ENCODE results near the gene DNAH9.

DNAH9 gene

DNA sequence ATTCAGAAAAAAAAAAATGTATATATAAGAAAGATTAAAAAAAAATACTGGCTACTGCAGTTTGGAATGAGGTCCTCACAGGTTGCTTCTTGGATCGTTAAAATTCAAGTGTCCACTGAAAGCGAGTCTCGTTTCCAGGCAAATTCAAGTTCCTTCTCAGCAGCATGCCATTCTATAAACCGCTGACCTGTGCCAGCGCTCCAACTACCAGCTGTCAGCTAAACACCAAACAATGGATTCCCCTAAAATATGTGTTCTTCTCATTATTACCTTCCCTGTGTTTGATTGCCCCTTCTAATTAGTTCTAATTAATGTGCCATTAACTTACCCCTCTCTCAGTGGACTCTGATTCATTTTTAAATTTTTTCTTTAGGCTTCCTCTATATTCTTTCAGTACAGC is 92.4 kb downstream of the DNAH9 start:
- DNase-seq, result no peak

DNA sequence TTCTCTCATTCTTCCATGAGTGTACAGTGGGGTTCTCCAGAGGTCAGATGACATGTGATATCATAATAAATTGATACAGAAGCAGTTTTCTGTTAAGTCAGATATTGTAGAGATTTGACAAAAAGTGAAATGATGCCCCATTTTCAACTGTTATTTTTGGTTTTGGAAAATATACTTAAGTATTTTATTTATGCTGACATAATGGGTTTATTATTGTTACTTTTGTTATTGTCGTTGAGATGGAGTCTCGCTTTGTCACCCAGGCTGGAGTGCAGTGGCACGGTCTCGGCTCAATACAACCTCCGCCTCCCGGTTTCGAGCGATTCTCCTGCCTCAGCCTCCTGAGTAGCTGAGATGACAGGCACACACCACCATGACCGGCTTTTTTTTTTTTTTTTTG is 94.4 kb downstream of the DNAH9 start:
- no peak for DNase-seq

DNA sequence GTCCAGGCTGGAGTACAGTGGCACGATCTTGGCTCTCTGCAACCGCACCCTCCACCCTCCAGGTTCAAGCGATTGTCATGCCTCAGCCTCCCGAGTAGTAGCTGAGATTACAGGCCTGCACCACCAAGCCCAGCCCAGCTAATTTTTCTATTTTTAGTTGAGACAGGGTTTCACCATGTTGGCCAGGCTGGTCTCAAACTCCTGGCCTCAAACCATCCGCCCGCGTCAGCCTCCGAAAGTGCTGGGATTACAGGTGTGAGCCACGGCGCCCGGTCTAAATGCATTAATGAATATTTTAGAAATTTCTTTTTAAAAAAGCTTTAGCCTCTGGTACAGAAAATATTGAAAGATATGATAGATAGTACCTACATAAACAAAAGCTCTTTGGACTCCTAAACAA is 95.0 kb downstream of the DNAH9 start:
- DNase-seq, result no peak

DNA sequence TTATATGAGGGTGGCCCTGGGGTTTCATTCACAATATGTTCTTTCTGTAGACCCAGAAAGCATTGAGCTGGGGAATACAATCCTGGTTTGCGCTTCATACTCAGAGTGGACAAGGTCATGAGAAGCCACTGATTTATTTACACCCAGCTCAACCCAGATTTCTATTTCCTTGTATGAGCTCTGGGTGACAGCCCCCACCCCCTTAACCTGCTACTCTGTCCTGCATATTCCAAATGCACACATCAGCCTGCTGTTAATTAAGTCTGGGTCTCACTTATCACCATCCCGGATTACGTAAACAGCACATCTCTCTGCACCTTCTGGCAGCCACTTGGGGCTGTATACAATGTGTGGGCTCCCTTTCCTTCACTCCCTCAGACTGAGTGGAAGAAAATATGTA is 102.4 kb downstream of the DNAH9 start:
- no peak for DNase-seq

DNA sequence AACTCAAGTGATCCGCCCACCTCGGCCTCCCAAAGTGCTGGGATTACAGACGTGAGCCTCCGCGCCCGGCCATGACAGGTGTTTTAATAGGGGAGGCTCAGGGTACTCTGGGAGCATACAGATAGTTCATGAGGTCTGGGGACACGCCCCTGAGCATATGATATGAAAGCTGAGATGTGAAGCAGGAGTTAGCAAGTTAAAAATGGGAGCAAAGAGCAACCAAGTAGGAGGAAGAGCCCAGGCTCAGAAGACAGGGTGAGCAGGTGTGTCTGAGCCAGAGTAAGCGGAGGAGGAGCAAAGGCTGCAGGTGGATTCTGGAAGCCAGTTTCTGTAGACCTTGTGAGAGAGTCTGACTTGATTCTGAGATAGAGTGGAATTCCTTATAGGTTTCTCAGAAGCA is 103.6 kb downstream of the DNAH9 start:
- no peak for DNase-seq

DNA sequence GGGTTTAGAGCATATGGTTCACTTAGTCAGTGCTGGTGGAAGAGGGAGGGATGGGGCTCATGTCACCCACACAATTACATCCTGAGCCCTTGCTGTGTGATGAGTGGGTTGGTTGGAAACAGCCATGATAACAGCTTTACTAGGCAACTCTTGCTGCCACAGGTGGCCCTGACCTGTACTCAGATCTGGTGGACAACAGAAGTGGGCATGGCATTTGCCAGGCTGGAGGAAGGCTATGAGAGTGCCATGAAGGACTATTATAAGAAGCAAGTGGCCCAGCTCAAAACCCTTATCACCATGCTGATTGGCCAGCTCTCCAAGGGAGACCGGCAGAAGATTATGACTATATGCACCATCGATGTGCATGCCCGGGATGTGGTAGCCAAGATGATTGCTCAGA is 105.8 kb downstream of the DNAH9 start:
- DNase-seq, result no peak

DNA sequence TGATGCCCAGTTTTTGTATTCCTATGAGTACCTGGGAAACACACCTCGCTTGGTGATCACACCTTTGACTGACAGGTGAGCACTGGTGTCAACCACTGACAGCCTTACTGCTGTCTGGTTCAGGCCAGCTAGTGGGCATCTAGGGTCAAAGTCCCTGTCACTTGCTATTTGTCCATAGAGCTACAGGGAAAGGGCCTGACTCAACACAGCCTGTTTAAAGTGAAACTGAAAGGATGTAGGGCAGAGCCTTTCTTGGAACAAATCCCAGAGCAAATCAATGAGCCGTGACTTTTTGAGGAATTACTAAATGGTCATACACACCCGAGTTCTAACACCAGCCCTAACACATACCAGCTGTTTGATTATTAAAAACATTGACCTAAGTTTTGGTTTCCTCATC is 106.8 kb downstream of the DNAH9 start:
- DNase-seq, result no peak

DNA sequence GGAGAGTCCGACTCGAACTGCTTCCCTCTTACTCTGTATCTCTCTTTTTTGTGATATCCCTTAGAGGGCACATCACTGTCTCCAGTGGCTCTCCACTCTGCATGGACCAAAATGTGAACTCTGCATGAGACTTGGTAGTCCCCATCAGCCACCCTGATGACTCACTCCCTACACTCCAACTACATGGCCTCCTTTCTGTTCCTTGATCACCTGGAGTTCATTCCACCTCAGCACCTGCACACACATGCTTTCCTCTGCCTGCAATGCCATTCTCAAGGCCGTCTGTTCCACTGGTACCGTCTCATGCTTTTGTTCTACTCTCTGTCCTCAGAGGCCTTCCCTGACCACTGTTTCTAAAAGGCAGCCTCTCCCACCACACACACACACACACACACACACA is 109.3 kb downstream of the DNAH9 start:
- no peak for DNase-seq

DNA sequence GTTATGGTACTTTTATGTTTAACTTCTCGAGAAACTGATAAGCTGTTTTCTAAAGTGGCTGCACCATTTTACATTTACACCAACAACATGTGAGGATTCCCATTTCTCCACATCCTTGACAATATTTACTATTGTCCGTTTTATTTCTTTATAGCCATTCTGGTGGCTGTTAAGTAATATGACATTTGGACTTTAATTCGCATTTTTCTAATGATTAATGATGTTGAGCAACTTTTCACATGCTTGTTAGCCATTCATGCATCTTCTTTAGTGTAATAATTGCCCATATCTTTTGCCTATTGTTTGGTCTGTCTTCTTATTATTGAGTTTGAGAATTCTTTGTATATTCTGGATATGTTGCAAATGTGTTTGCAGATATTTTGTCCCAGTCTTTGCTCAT is 114.2 kb downstream of the DNAH9 start:
- no peak for DNase-seq

DNA sequence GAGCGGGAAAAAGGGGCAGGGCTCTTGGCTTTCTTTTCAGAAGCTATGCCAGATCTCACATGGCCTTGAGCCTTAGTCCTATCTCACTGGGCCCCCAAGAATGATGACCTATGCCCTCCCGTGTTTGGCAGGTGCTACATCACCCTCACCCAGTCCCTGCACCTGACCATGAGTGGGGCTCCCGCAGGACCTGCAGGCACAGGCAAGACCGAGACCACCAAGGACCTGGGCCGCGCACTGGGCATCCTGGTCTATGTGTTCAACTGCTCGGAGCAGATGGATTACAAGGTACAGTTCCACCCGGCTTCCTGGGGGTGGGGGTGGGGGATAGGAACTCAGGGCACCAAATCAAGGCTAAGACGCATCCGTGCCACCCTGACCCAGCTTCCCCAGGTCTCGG is 120.9 kb downstream of the DNAH9 start:
- DNase-seq, result no peak

DNA sequence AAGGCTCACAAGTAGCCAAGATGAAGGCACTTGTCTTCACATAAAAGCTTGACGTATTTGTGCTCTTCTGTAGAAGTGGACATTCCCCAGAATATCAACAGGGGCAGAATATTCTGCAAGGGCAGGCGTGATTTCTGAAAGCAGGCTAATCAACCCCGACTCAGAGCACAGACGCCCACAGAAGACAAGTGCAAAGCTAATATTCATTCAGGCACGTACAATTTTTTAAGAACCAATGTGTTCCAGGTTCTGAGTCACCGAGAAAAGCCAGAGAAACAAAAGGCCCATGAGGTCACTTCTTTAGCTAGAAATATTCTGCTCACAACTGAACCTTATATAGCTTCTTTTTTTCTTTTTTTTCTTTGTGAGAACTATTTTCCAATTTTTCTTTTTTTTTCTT is 121.6 kb downstream of the DNAH9 start:
- no peak for DNase-seq

DNA sequence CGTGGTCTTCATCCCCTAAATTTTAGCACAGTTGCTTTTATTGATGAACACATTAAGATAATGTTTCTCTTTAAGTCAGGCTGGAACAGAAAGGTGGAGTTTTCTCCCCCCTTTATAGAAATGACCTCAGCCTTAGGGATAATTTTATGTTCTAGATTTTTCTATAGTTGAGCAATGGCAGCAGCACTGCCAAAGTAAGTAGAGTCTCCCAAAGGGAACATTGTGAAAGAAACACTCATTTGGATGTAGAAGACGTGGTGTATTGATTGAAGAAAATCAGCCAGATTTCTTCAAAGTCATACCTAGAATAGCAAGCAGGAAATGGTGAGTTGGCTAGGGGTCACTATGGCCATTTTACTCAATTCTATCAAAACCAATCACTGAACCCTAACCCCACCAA is 122.5 kb downstream of the DNAH9 start:
- DNase-seq, result no peak

DNA sequence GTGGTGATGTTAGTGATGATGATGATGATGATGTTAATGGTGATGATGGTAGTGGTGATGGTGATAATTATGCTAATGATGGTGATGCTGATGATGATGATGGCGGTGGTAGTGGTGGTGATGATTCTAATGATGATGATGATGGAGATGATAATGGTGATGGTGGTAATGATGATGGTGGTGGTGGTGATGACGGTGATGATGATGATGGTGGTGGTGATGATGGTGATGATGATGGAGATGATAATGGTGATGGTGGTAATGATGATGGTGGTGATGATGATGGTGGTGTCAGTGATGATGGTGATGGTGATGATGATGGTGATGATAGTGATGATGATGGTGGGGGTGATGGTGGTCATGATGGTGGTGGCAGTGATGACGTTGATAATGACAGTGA is 132.5 kb downstream of the DNAH9 start:
- no peak for DNase-seq

DNA sequence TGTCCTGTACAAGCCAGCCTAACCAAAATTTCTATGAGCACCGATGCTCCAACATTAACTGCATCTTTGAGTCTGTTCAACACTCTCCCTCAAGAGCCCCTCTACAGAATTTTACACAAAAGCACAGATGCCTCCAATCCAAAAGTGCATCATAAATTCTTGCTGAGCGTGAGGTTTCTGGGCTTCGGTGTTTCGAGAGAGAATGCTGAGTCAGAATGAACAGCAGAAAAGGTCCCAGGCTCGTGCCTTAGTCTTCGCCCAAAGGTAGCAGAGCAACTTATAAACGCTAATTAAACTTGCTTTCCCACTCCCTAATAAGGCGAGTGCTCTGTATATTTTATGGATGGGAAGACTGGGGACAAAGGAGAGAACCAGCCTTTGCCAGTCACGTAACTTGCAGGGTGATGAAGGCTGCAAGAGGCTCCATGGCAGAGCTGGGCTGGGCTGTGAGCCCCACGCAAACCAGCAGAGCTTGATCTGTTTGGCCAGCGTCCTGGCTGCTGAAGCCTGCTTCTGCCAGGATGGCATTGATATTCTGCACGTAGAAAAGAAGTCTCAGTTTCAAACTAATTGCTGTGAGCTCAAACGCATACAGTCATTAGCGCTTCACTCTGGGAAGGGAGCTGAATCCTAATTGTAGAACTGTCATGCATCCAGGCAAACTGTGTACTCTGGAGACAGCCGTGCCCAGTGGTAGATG is 138.5 kb downstream of the DNAH9 start:
- DNase-seq, result no peak

DNA sequence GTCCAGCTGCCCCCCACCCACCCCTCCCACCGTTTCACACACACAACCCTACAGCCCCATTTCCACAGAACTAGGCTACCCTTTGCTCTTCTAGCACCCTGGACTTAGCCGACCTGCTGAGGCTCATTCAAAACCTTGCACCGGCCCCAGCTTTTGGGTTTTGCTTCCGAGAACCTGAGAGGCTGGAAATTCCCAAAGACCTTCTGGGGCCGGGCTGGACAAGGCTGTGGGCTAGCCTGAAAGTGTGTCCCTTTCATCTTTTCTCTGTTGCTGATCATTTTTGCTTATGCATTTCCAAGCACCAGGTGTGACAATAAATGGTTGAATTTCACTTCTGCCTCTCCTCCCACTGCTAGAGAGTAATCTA is 139.0 kb downstream of the DNAH9 start:
- DNase-seq, result no peak

DNA sequence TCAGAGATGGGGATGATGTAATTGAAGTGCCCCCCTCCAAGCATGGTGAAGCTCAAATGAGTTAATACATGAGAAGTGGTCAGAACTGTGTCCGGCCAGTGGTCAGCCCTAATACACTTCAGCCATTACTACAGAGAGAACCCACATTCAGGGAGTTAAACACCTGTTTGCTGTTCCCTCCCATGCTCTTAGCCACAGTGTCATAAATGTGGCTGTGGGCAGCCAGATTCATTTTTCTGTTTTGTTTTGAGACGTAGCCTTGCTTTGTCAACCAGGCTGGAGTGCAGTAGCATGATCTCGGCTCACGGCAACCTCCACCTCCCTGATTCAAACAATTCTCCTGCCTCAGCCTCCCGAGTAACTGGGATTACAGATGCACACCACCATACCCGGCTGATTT is 139.9 kb downstream of the DNAH9 start:
- no peak for DNase-seq

DNA sequence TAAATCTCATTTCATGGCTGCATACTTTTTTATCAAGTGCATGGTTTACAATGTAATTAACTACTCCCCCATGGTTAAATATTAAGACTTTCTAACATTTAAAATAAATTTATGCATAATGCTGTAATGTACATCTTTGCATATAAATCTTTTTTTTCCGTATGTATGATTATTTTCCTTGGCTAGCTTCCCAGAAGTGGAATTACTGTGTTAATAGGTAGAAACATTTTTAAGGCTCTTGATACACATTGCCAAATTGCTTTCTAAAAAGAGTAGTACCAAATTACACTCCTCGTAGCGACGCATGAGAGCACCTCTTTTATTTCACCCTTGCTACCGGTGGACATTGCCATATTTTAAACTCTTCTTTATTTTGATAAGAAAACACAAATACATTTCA is 141.1 kb downstream of the DNAH9 start:
- DNase-seq, result no peak

DNA sequence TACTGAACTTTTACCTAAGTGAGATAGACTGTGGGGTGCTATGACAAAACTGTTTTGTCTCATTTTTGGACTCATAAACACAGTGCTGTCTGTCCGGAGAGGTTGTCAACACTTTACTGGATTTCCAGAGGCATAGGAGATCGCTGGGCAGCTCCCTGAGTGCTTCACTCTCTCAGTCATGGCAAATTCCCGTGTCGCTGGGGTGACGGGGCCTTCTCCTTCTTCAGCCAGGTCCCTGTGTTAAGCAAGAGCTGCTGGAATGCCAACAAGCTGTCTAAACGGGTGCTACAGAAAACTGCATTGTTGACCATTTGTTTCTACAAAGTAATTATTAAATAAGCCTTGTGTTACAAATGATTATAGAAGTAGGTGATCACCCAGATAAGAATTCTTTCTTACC is 141.6 kb downstream of the DNAH9 start:
- DNase-seq, result no peak

DNA sequence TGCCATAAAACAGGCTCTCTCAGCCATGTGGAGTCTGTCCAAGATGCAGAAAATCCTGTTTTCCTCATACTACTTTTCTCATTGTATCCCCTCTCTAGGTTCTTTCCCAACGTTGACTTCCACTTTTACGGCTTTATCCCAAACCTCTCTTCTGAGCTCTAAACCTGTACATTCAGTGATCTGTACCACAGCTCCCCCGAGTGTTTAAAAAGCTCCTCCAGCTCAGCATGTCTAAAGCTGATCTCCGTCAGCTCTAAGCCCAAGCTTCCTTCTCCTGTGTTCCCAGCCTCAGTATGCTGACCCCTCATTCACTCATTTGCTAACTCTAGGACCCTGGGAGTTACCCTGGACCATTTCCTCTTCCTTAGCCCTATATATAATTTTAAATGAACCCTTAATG is 144.6 kb downstream of the DNAH9 start:
- DNase-seq, result no peak

DNA sequence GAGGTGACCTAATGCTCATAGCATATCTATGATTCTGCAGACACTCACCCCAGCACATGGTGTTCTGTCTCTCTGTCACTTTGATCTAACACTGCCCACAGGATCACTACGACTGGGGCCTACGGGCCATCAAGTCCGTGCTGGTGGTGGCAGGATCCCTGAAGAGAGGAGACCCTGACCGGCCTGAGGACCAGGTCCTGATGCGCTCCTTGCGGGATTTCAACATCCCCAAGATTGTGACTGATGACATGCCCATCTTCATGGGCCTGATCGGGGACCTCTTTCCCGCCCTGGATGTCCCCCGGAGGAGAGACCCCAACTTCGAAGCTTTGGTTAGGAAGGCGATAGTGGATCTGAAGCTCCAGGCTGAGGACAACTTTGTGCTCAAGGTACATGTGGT is 146.4 kb downstream of the DNAH9 start:
- DNase-seq, result no peak

DNA sequence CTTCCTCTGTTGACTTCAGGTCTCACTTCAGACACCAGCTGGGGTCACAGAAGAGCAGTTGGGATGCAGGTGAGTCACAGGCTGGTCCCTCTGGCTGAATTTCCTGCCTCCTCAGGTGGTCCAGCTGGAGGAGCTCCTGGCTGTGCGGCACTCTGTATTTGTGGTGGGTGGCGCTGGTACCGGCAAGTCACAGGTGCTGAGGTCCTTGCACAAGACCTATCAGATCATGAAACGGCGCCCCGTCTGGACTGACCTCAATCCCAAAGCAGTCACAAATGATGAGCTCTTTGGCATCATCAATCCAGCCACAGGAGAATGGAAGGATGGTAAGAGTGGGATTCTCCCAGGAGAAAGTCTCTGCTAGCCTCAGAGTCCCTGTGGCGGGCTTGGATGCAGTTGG is 149.2 kb downstream of the DNAH9 start:
- no peak for DNase-seq

DNA sequence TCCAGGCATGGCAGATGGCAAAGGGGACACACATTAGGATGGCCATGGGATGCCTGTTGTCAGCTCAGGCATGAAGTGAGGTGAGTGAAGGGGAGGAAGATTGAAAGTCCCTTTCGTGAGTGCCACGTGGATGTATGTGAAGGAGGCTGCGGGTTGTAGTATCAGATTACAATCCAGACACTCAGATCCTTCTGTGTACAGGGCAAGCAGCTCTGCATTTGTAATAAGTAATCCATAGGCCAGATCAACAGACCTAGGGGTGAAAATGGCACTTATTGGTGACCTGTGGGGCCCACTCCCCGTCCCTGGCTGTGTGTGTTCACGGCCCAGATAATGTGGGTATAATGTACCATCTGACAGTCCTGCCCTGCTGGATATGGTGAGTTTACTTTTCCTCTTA is 159.5 kb downstream of the DNAH9 start:
- no peak for DNase-seq

DNA sequence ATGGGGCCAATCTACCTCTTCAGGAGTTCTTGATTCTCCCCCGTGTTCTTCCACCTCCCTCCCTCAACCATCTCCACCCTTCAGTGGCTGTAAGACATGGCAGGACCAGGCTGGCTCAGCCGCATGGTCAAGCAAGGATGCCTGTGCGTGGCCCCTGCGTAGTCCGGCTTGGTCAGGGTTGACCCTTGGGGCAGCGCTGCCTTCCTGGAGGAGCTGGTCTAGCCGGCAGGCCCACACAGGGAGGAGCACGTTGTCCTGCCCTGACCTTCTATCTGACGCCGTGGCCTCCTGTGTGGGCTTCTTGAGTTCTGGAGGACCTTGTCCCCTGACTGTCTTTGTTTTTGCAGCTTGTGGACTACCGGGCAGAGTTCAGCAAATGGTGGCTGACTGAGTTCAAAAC is 169.8 kb downstream of the DNAH9 start:
- no peak for DNase-seq

DNA sequence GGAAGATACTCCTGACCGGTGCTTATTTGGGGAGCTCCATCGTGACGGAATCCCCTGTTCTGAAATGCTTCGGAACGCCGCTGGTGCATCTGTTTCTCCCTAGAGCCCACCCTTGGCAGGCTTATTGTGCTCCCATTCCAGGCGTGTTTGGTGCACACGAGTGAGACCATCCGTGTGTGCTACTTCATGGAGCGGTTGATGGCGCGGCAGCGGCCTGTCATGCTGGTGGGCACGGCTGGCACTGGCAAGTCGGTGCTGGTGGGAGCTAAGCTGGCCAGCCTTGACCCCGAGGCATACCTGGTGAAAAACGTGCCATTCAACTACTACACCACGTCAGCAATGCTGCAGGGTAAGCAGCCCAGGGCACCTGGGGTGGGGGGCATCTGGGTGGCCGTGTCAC is 170.7 kb downstream of the DNAH9 start:
- DNase-seq, result no peak

DNA sequence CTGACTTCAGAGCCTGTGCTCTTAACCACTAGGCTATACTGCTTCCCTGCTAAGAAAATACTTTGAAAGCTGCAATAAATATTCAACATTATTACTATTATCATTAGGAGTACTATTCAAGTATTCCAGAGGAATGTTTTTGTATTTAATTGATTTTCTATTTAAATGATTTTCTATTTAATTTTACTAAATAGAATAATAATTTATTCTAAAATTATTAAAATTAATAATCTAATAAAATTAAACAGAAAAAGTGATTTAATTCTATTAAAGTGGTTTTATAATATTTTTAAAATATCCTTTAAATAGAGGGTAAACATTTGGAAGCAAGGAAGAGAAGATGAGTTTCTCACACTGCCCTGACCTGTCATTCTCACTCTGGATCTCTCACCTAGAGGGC is 173.8 kb downstream of the DNAH9 start:
- no peak for DNase-seq

DNA sequence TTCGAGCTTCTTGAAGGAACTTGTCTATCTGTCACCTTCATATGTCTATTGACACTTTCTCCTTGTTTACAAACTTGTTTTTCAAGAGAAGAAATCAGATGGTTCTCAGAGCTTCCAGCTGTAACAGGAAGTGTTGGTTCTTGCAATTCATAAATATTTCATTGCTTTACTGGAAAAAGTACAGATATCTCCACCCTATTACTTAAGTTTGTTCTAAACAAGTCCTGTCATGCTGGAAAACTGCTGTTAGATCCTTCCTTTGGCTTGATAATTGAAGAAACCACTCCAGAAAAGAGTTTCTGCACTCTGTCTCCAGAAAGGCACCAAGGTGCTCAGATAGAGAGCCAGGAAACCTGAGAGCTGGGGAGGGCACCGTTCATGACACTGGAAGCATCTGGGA is 181.6 kb downstream of the DNAH9 start:
- no peak for DNase-seq
